Measurements from ENCODE around the gene ME1.

DNA sequence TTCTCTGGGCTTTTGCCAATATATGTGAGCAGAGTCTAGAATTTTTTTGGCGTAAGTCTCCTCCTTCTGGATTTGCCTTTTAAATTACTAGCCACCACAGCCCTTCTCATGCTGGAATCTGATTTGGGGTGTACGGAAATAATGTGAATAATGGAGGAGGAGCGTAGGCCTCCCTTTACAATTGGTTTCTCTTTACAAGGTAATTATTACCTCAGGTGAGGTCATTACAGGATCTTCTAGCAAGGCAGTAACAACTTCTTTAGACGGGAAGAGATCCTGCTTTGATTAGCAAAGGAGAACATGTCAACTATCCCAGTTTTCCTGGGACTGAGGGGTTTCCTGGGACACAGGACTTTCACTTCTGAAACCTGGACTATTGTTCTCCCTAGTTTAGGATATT is 228.8 kb downstream of the ME1 start:
- TF ChIP-seq, protein P1, sequence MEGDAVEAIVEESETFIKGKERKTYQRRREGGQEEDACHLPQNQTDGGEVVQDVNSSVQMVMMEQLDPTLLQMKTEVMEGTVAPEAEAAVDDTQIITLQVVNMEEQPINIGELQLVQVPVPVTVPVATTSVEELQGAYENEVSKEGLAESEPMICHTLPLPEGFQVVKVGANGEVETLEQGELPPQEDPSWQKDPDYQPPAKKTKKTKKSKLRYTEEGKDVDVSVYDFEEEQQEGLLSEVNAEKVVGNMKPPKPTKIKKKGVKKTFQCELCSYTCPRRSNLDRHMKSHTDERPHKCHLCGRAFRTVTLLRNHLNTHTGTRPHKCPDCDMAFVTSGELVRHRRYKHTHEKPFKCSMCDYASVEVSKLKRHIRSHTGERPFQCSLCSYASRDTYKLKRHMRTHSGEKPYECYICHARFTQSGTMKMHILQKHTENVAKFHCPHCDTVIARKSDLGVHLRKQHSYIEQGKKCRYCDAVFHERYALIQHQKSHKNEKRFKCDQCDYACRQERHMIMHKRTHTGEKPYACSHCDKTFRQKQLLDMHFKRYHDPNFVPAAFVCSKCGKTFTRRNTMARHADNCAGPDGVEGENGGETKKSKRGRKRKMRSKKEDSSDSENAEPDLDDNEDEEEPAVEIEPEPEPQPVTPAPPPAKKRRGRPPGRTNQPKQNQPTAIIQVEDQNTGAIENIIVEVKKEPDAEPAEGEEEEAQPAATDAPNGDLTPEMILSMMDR (IDR thresholded peaks at IDR 0.05) = no peak
- TF ChIP-seq MYBL2 (CRISPR knock-in tag; IDR thresholded peaks at IDR 0.05) (no peak), NFE2L1 (CRISPR knock-in tag; IDR thresholded peaks at IDR 0.05) (no peak), ZNF671 (CRISPR knock-in tag; IDR thresholded peaks at IDR 0.05) (no peak)
- TF ChIP-seq, protein P2, sequence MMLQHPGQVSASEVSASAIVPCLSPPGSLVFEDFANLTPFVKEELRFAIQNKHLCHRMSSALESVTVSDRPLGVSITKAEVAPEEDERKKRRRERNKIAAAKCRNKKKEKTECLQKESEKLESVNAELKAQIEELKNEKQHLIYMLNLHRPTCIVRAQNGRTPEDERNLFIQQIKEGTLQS (CRISPR knock-in tag; conservative IDR thresholded peaks at IDR 0.05) = no peak
- TF ChIP-seq, protein P3, sequence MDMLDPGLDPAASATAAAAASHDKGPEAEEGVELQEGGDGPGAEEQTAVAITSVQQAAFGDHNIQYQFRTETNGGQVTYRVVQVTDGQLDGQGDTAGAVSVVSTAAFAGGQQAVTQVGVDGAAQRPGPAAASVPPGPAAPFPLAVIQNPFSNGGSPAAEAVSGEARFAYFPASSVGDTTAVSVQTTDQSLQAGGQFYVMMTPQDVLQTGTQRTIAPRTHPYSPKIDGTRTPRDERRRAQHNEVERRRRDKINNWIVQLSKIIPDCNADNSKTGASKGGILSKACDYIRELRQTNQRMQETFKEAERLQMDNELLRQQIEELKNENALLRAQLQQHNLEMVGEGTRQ (CRISPR knock-in tag; IDR thresholded peaks at IDR 0.05) = no peak
